ENCODE data around the gene CNTNAP3B.
"Not testable (repeated sequence)": the region's sequence is repeated elsewhere in the genome, so short reads cannot be mapped to it uniquely, and the experiment has no call there.

DNA sequence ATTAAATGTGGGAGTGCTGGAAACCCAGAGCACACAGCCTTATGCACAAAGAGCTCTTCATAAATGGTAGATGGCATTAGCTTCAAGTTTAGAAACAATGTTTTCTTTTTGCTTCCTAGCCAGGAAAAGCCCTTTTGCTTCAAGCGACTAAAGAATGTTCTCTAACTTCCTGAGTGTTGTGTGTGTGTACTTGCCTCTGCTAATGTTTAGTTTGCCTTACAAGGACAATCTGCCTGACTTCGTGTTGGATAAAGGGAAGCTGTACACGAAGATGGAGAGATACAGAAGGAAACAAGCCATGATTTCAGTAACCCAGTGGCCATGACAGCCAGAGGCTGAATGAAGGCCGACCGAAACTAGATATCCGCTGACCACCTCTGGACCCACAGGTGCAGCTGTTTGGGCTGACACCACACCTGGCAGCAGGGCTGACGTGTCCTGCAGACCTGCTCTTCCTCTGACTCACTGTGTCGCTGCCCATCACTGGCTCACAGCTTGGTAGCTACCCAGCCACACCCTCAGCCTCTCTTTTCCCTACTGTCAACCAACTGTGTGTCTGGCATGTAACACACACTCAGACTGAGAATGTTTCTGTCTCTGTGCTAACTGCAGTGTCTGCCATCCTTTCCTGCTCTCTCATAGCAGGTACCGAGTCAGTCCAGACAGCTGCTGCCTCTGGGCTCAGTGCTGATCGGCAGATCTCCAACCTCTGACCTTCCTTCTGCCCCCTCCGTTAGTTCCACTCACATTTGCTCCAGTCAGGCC lies 59.0 kb downstream of the CNTNAP3B start:
- TF ChIP-seq, protein P1, sequence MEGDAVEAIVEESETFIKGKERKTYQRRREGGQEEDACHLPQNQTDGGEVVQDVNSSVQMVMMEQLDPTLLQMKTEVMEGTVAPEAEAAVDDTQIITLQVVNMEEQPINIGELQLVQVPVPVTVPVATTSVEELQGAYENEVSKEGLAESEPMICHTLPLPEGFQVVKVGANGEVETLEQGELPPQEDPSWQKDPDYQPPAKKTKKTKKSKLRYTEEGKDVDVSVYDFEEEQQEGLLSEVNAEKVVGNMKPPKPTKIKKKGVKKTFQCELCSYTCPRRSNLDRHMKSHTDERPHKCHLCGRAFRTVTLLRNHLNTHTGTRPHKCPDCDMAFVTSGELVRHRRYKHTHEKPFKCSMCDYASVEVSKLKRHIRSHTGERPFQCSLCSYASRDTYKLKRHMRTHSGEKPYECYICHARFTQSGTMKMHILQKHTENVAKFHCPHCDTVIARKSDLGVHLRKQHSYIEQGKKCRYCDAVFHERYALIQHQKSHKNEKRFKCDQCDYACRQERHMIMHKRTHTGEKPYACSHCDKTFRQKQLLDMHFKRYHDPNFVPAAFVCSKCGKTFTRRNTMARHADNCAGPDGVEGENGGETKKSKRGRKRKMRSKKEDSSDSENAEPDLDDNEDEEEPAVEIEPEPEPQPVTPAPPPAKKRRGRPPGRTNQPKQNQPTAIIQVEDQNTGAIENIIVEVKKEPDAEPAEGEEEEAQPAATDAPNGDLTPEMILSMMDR (IDR thresholded peaks at IDR 0.05; ENCODE audit: low read length) = not testable (repeated sequence)
- not testable (repeated sequence) for TF ChIP-seq EZH2phosphoT487 (IDR thresholded peaks at IDR 0.05; ENCODE audit: low read length)

All from MM.1S (cell line).